Lung (tissue), 10 donors: Measurements from ENCODE around the gene VPREB1. TPM values are rescaled to one million over a fixed set of nuclear protein-coding genes. Genes with fewer than 3 reads are reported as not detected.
"Not testable (repeated sequence)": the region's sequence is repeated elsewhere in the genome, so short reads cannot be mapped to it uniquely, and the experiment has no call there.

Experiments used
- ATAC-seq: fragments of 200-7000 bp; cut with Tn5 transposase; one replicate; pipeline ENCODE4 v1.9.1; 2020; ENCODE audit warnings: moderate number of reproducible peaks; ENCODE audit not compliant: insufficient read depth, low FRiP score
- DNase-seq, 3 donors: peaks; one replicate each; pipeline ENCODE4 v3.0.0-alpha.2; 2013 to 2017
- H3K27ac ChIP-seq, 2 donors: one replicate each; pipeline ENCODE4 v1.5.1; 2013; ENCODE audit warnings: mild to moderate bottlenecking in 2 of 2, moderate library complexity in 2 of 2, control low read depth in 1 of 2, inconsistent platforms in 1 of 2, low read depth in 1 of 2, low read length in 1 of 2
- H3K27me3 ChIP-seq, 3 donors: one replicate each; pipeline ENCODE4 v1.5.1; 2013; ENCODE audit warnings: low read length in 2 of 3; ENCODE audit not compliant: control insufficient read depth in 3 of 3, insufficient read depth in 3 of 3
- H3K36me3 ChIP-seq, 4 donors: one replicate each; pipeline ENCODE4 v1.5.1; 2013; ENCODE audit warnings: low read length in 4 of 4, mild to moderate bottlenecking in 1 of 4, moderate library complexity in 1 of 4; ENCODE audit not compliant: control insufficient read depth in 4 of 4, insufficient read depth in 4 of 4
- H3K4me1 ChIP-seq, 5 donors: one replicate each; pipeline ENCODE4 v1.5.1; 2013; ENCODE audit warnings: low read length in 5 of 5, mild to moderate bottlenecking in 2 of 5, moderate library complexity in 1 of 5; ENCODE audit not compliant: control insufficient read depth in 5 of 5, insufficient read depth in 5 of 5
- H3K4me3 ChIP-seq: one replicate; pipeline ENCODE4 v1.5.1; 2013; ENCODE audit warnings: mild to moderate bottlenecking, control low read depth, moderate library complexity
- H3K9ac ChIP-seq, 2 donors: one replicate each; pipeline ENCODE4 v1.5.1; 2013; ENCODE audit warnings: low read length in 2 of 2, control low read depth in 1 of 2; ENCODE audit not compliant: insufficient read depth in 1 of 2
- H3K9me3 ChIP-seq, 4 donors: one replicate each; pipeline ENCODE4 v1.5.1; 2013; ENCODE audit warnings: low read length in 3 of 4, mild to moderate bottlenecking in 1 of 4, moderate library complexity in 1 of 4; ENCODE audit not compliant: control insufficient read depth in 4 of 4, insufficient read depth in 3 of 4
- WGBS, 2 donors: extraction: QIAGEN DNeasy Blood & Tissue Kit; methylation state at CpG; one replicate each; pipeline ENCODE4 v1.1.7; 2013; 5-methylcytosine and 5-hydroxymethylcytosine counted together
- polyA plus RNA-seq, 2 donors: library from polyadenylated mRNA; stranded (reverse); fragments of 200-250 nt; gene quantifications; one replicate each; pipeline ENCODE4 v1.2.1, GENCODE V29; 2013
- total RNA-seq, 2 donors: library from RNA; depleted of rRNA in 1 of 2; stranded (reverse); fragments of >200 nt in 1 of 2; gene quantifications; one replicate each; pipeline ENCODE4 v1.2.1, GENCODE V29; 2014 to 2021
- donor health status: Bipolar disorder and iron deficiency.
- donor health status: healthy.
- donor health status: DM: yes; HTN: yes; CAD: no.

VPREB1 gene
- total and polyA plus RNA-seq, 4 donors, result 0.11 TPM; not detected in 3

GRCh38 chr22:22289666-22290065, 45.1 kb downstream of the VPREB1 start:
- not testable (repeated sequence) for H3K27ac ChIP-seq, H3K4me1 ChIP-seq, H3K27me3 ChIP-seq, ATAC-seq, H3K9me3 ChIP-seq, DNase-seq, H3K4me3 ChIP-seq, H3K9ac ChIP-seq
- H3K36me3 ChIP-seq, result peaks cover 0 to 20% (median 0%) of the 10 kb centered on the region in 4 donors
- WGBS, 2 donors, result 94 to 95% methylated on average over 6 to 8 of the region's 8 CpGs

GRCh38 chr22:22291129-22291806, 46.7 kb downstream of the VPREB1 start:
- H3K9ac ChIP-seq, H3K27me3 ChIP-seq, H3K4me3 ChIP-seq, DNase-seq, H3K9me3 ChIP-seq, ATAC-seq, H3K27ac ChIP-seq, H3K4me1 ChIP-seq: not testable (repeated sequence)
- H3K36me3 ChIP-seq, result peaks cover 0 to 21% (median 0%) of the 10 kb centered on the region in 4 donors
- 96% methylated on average over 3 of the region's 3 CpGs for WGBS, 2 donors

- not testable (repeated sequence) for ATAC-seq, DNase-seq, H3K4me1 ChIP-seq, H3K4me3 ChIP-seq, H3K27ac ChIP-seq, H3K9me3 ChIP-seq, H3K27me3 ChIP-seq, H3K9ac ChIP-seq
- peaks cover 0 to 21% (median 0%) of the 10 kb centered on the region in 4 donors for H3K36me3 ChIP-seq
- WGBS, 2 donors, result 96 to 100% methylated on average over 3 of the region's 3 CpGs
These were observed 48.1 kb downstream of the VPREB1 start for GRCh38 chr22:22292656-22293055.

- not testable (repeated sequence) for H3K27me3 ChIP-seq, H3K9me3 ChIP-seq, H3K4me1 ChIP-seq, H3K4me3 ChIP-seq, H3K9ac ChIP-seq, ATAC-seq, DNase-seq, H3K27ac ChIP-seq
- WGBS, 2 donors, result 95 to 100% methylated on average over 6 to 7 of the region's 7 CpGs
- peaks cover 0 to 21% (median 0%) of the 10 kb centered on the region in 4 donors for H3K36me3 ChIP-seq
These were observed 48.9 kb downstream of the VPREB1 start for GRCh38 chr22:22293436-22293835.

- H3K36me3 ChIP-seq, result peaks cover 0 to 21% (median 0%) of the 10 kb centered on the region in 4 donors
- 96 to 98% methylated on average over 12 to 13 of the region's 13 CpGs for WGBS, 2 donors
- DNase-seq, H3K27ac ChIP-seq, ATAC-seq, H3K9ac ChIP-seq, H3K27me3 ChIP-seq, H3K9me3 ChIP-seq, H3K4me1 ChIP-seq, H3K4me3 ChIP-seq: not testable (repeated sequence)
These were observed 50.1 kb downstream of the VPREB1 start for GRCh38 chr22:22294641-22295040.
